ENCODE results near the gene NDST3. TPM values are rescaled to one million over a fixed set of nuclear protein-coding genes. Genes with fewer than 3 reads are reported as not detected.
A peak's percentile ranks its signal among the peaks of the same experiment; 100 is the strongest.
"Not testable (repeated sequence)": the region's sequence is repeated elsewhere in the genome, so short reads cannot be mapped to it uniquely, and the experiment has no call there.

NDST3 gene
- polyA plus RNA-seq, 1 experiment = not detected

GRCh38 chr4:118287711-118288451 lies 253.6 kb downstream of the NDST3 start:
- ChIA-PET POLR2A (no interaction called here), CTCF (interaction anchor here (0.7 to 2.3 kb wide), 3 partner anchors 15 to 130 kb away, joined by 3 to 12 read pairs (median 3); partner anchors contain the start of gene PRSS12)
- H3K36me3 ChIP-seq (ENCODE audit: control insufficient read depth, insufficient read depth, low read length) = no peaks in the 10 kb centered on the region
- TF ChIP-seq, protein P1, sequence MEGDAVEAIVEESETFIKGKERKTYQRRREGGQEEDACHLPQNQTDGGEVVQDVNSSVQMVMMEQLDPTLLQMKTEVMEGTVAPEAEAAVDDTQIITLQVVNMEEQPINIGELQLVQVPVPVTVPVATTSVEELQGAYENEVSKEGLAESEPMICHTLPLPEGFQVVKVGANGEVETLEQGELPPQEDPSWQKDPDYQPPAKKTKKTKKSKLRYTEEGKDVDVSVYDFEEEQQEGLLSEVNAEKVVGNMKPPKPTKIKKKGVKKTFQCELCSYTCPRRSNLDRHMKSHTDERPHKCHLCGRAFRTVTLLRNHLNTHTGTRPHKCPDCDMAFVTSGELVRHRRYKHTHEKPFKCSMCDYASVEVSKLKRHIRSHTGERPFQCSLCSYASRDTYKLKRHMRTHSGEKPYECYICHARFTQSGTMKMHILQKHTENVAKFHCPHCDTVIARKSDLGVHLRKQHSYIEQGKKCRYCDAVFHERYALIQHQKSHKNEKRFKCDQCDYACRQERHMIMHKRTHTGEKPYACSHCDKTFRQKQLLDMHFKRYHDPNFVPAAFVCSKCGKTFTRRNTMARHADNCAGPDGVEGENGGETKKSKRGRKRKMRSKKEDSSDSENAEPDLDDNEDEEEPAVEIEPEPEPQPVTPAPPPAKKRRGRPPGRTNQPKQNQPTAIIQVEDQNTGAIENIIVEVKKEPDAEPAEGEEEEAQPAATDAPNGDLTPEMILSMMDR (IDR thresholded peaks at IDR 0.05; ENCODE audit: insufficient read depth, low read depth, low read length) = no peak
- H3K4me3 ChIP-seq (ENCODE audit: low read depth, low read length) = no peak overlapping the region
- DNase-seq (ENCODE audit: low read depth) = no peak
- no peaks in the 10 kb centered on the region for H3K27me3 ChIP-seq (ENCODE audit: control insufficient read depth, insufficient read depth, low read length)

DNA sequence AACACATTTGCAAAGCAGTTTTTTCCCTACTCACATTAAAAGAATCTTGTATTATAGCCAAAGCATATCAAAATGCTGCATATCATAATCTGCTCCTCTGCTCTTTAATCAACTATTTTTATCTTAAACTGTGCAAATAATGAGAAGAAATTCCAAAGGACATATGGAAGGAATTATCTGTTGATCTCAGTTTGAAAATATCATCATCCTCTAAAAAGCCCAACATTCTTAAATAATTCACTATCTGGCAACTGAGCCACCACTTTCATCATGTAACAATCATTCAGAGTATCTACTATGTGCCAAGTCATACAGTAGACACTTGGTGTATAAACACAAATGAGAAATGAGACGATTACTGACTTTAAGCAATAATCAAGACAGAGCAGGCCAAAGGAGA lies 255.5 kb downstream of the NDST3 start:
- CTCF ChIA-PET = interaction anchor here (2.3 kb wide), 1 partner anchor 63 kb away, joined by 12 read pairs; the partner anchor contains the start of gene PRSS12

GRCh38 chr4:118290951-118291350 lies 256.7 kb downstream of the NDST3 start:
- DNase-seq (ENCODE audit: low read depth) = no peak
- H3K27me3 ChIP-seq (ENCODE audit: control insufficient read depth, insufficient read depth, low read length) = no peaks in the 10 kb centered on the region
- ChIA-PET CTCF (no interaction called here), POLR2A (interaction anchor here (0.7 kb wide), 1 partner anchor 52 kb away, joined by 4 read pairs; no protein-coding TSS in a partner anchor)
- peaks cover 5% of the 10 kb centered on the region; the same call in 1 of the 2 replicates for H3K36me3 ChIP-seq (ENCODE audit: control insufficient read depth, insufficient read depth, low read length)
- TF ChIP-seq, protein P1 (IDR thresholded peaks at IDR 0.05; ENCODE audit: insufficient read depth, low read depth, low read length) = no peak
- no peak overlapping the region for H3K4me3 ChIP-seq (ENCODE audit: low read depth, low read length)

More for the DNA sequence above, 255.5 kb downstream of the NDST3 start:
- TF ChIP-seq, protein P1 (IDR thresholded peaks at IDR 0.05; ENCODE audit: insufficient read depth, low read depth, low read length) = no peak
- POLR2A ChIA-PET = no interaction called here
- DNase-seq (ENCODE audit: low read depth) = peak; percentile 95
- Histone ChIP-seq H3K4me3 (ENCODE audit: low read depth, low read length) (no peak overlapping the region), H3K36me3 (ENCODE audit: control insufficient read depth, insufficient read depth, low read length) (peaks cover 2% of the 10 kb centered on the region; the same call in 1 of the 2 replicates), H3K27me3 (ENCODE audit: control insufficient read depth, insufficient read depth, low read length) (no peaks in the 10 kb centered on the region)

GRCh38 chr4:118296729-118297128 lies 262.4 kb downstream of the NDST3 start:
- Histone ChIP-seq H3K4me3 (ENCODE audit: low read depth, low read length) (no peak overlapping the region), H3K27me3 (ENCODE audit: control insufficient read depth, insufficient read depth, low read length) (no peaks in the 10 kb centered on the region), H3K36me3 (ENCODE audit: control insufficient read depth, insufficient read depth, low read length) (peaks cover 5% of the 10 kb centered on the region; the same call in 1 of the 2 replicates)
- TF ChIP-seq, protein P1 (IDR thresholded peaks at IDR 0.05; ENCODE audit: insufficient read depth, low read depth, low read length) = no peak
- DNase-seq (ENCODE audit: low read depth) = no peak
- ChIA-PET POLR2A (no interaction called here), CTCF (interaction anchor here (0.5 kb wide), 1 partner anchor 77 kb away, joined by 3 read pairs; no protein-coding TSS in a partner anchor)

DNA sequence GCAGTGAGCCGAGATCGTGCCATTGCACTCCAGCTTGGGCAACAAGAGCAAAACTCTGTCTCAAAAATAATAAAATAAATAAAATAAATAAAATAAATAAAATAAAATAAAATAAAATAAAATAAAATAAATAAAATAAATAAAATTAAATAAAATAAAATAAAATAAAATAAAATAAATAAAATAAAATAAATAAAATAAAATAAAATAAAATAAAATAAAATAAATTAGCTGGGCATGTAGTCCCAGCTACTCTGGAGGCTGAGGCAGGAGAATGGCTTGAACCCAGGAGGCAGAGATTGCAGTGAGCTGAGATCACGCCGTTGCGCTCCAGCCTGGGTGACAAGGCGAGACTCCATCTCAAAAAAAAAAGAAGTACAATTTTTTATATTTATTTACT lies 265.3 kb downstream of the NDST3 start:
- H3K36me3 ChIP-seq (ENCODE audit: control insufficient read depth, insufficient read depth, low read length); POLR2A ChIA-PET; DNase-seq (ENCODE audit: low read depth); H3K4me3 ChIP-seq (ENCODE audit: low read depth, low read length); H3K27me3 ChIP-seq (ENCODE audit: control insufficient read depth, insufficient read depth, low read length): not testable (repeated sequence)
- CTCF ChIA-PET = interaction anchor here (1.3 kb wide), 1 partner anchor 52 kb away, joined by 3 read pairs; no protein-coding TSS in a partner anchor

All from BJ (cell line).